ENCODE data around the gene MED9.

MED9 gene

GRCh38 chr17:17541640-17542001 is 64.8 kb downstream of the MED9 start:
- Histone ChIP-seq H3K4me1 (ENCODE audit: insufficient read depth, low read length, severe bottlenecking) (no peaks in the 10 kb centered on the region), H3K9ac (ENCODE audit: low read length) (no peak overlapping the region), H3K4me2 (ENCODE audit: low read length) (no peak overlapping the region)

More at GRCh38 chr17:17541640-17542001, 64.8 kb downstream of the MED9 start:
- H3K9me2 ChIP-seq (ENCODE audit: low read depth, low read length) = no peaks in the 10 kb centered on the region
- H3K4me3 ChIP-seq (ENCODE audit: low read depth, low read length, poor library complexity, severe bottlenecking) = no peak overlapping the region
- no peaks in the 10 kb centered on the region for H4K20me1 ChIP-seq (ENCODE audit: insufficient read depth, low read length)
- no peaks in the 10 kb centered on the region for H3K79me2 ChIP-seq (ENCODE audit: insufficient read depth, low read length)
- H3K27me3 ChIP-seq (ENCODE audit: insufficient read depth, low read length) = peaks cover under 1% of the 10 kb centered on the region; the same call in 1 of the 2 replicates
- no peaks in the 10 kb centered on the region for H3K9me3 ChIP-seq (ENCODE audit: low read length)
- no peaks in the 10 kb centered on the region for H3F3A ChIP-seq (ENCODE audit: insufficient read depth, low read length)
- no peaks in the 10 kb centered on the region for H3K36me3 ChIP-seq (ENCODE audit: insufficient read depth, low read length)
- no peak overlapping the region for H2AFZ ChIP-seq (ENCODE audit: low read length)
- no peak overlapping the region for H3K27ac ChIP-seq (ENCODE audit: low read depth, low read length, poor library complexity, severe bottlenecking)
- TF ChIP-seq EZH2 (IDR thresholded peaks at IDR 0.05; ENCODE audit: borderline replicate concordance, low read length) = no peak
- TF ChIP-seq, protein P1, sequence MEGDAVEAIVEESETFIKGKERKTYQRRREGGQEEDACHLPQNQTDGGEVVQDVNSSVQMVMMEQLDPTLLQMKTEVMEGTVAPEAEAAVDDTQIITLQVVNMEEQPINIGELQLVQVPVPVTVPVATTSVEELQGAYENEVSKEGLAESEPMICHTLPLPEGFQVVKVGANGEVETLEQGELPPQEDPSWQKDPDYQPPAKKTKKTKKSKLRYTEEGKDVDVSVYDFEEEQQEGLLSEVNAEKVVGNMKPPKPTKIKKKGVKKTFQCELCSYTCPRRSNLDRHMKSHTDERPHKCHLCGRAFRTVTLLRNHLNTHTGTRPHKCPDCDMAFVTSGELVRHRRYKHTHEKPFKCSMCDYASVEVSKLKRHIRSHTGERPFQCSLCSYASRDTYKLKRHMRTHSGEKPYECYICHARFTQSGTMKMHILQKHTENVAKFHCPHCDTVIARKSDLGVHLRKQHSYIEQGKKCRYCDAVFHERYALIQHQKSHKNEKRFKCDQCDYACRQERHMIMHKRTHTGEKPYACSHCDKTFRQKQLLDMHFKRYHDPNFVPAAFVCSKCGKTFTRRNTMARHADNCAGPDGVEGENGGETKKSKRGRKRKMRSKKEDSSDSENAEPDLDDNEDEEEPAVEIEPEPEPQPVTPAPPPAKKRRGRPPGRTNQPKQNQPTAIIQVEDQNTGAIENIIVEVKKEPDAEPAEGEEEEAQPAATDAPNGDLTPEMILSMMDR (IDR thresholded peaks at IDR 0.05; ENCODE audit: low read length) = no peak
